ENCODE results near the gene PACSIN3. TPM values are rescaled to one million over a fixed set of nuclear protein-coding genes. Genes with fewer than 3 reads are reported as not detected.

The PACSIN3 gene
- total and polyA plus RNA-seq, 8 donors, result 16.5 to 39.9 (median 29.6) TPM

GRCh38 chr11:47233051-47233450 lies 46.8 kb upstream of the PACSIN3 start:
- 73 to 78% methylated on average over 4 of the region's 4 CpGs for WGBS, 2 donors
- Histone ChIP-seq H3K4me1 (peaks cover 0 to 8% (median 6%) of the 10 kb centered on the region in 3 donors), H3K36me3 (peaks cover 0 to 4% (median 0%) of the 10 kb centered on the region in 3 donors), H3K27me3 (no peaks in the 10 kb centered on the region), H3K9me3 (no peaks in the 10 kb centered on the region), H3K4me3 (no peak overlapping the region), H3K27ac (no peak overlapping the region)
- DNase-seq (no peak), FAIRE-seq (no peak), ATAC-seq (no peak)
- intact Hi-C loops (cut with DNase I), result no loop called here
- no peak for TF ChIP-seq CTCF (IDR thresholded peaks at IDR 0.05)

- ATAC-seq, result no peak
- 94 to 97% methylated on average over 8 of the region's 8 CpGs for WGBS, 2 donors
- H3K27ac ChIP-seq, result no peak overlapping the region
- FAIRE-seq, result no peak
- no peaks in the 10 kb centered on the region for H3K9me3 ChIP-seq
- H3K4me3 ChIP-seq, result no peak overlapping the region
- intact Hi-C loops (cut with DNase I), result no loop called here
- H3K4me1 ChIP-seq, result peaks cover 0 to 3% (median 0%) of the 10 kb centered on the region in 3 donors
- no peak for TF ChIP-seq CTCF (IDR thresholded peaks at IDR 0.05)
- no peak for DNase-seq
- H3K27me3 ChIP-seq, result no peaks in the 10 kb centered on the region
- H3K36me3 ChIP-seq, result peaks cover 0 to 17% (median 0%) of the 10 kb centered on the region in 3 donors
These were observed 42.9 kb upstream of the PACSIN3 start for GRCh38 chr11:47229161-47229560.

GRCh38 chr11:47225552-47226400 lies 39.5 kb upstream of the PACSIN3 start:
- ATAC-seq (peak in 1 of 4 donors; percentile 52), DNase-seq (no peak), FAIRE-seq (no peak)
- H3K9me3 ChIP-seq, result no peaks in the 10 kb centered on the region
- no peak for TF ChIP-seq CTCF (IDR thresholded peaks at IDR 0.05)
- WGBS, 2 donors, result 97 to 98% methylated on average over 7 of the region's 7 CpGs
- no peak overlapping the region for H3K27ac ChIP-seq
- H3K4me1 ChIP-seq, result no peaks in the 10 kb centered on the region
- no peak overlapping the region for H3K4me3 ChIP-seq
- no peaks in the 10 kb centered on the region for H3K27me3 ChIP-seq
- peaks cover 0 to 36% (median 0%) of the 10 kb centered on the region in 3 donors for H3K36me3 ChIP-seq
- intact Hi-C loops (cut with DNase I), result no loop called here

GRCh38 chr11:47222696-47223095 lies 36.5 kb upstream of the PACSIN3 start:
- peaks cover 0 to 44% (median 0%) of the 10 kb centered on the region in 3 donors for H3K36me3 ChIP-seq
- no peaks in the 10 kb centered on the region for H3K4me1 ChIP-seq
- no peak for ATAC-seq

More at GRCh38 chr11:47222696-47223095, 36.5 kb upstream of the PACSIN3 start:
- WGBS, 2 donors, result 43 to 48% methylated on average over 2 of the region's 2 CpGs
- TF ChIP-seq CTCF (IDR thresholded peaks at IDR 0.05), result no peak
- FAIRE-seq, result no peak
- intact Hi-C loops (cut with DNase I), result no loop called here
- DNase-seq, result no peak
- H3K4me3 ChIP-seq, result no peak overlapping the region
- no peaks in the 10 kb centered on the region for H3K9me3 ChIP-seq
- no peaks in the 10 kb centered on the region for H3K27me3 ChIP-seq
- H3K27ac ChIP-seq, result no peak overlapping the region
